IPS-18c (cell line): Measurements from ENCODE around the gene OFD1.

Experiments
- H3K4me3 ChIP-seq: 2 replicates; pipeline ENCODE4 v1.7.0; 2013; ENCODE audit warnings: low read depth, mild to moderate bottlenecking, low read length, moderate library complexity; ENCODE audit not compliant: insufficient read depth
- H3K9me3 ChIP-seq: one replicate; pipeline ENCODE4 v1.6.1; 2013; ENCODE audit warnings: mild to moderate bottlenecking, low read length, moderate library complexity; ENCODE audit not compliant: control insufficient read depth, insufficient read depth

Gene OFD1

GRCh38 chrX:13734278-13735172, at the start of gene OFD1, which contains the start of gene TRAPPC2:
Gene OFD1 (plus strand): TSS chrX:13734748. CDS start chrX:13735072, 324 bp downstream.
Gene TRAPPC2 (minus strand): TSS chrX:13734620. CDS start chrX:13719963, 14,657 bp downstream.
- H3K9me3 ChIP-seq = peaks cover 2% of the 10 kb centered on the region
- H3K4me3 ChIP-seq = peak within 1 kb of the TSS; percentile 77

- Histone ChIP-seq H3K9me3 (no peaks in the 10 kb centered on the region), H3K4me3 (no peak overlapping the region)
These were observed 49.3 kb upstream of the OFD1 start for GRCh38 chrX:13685126-13685763.

GRCh38 chrX:13687203-13687602, 47.3 kb upstream of the OFD1 start:
- H3K9me3 ChIP-seq = no peaks in the 10 kb centered on the region
- H3K4me3 ChIP-seq = no peak overlapping the region

GRCh38 chrX:13688384-13688957, 46.1 kb upstream of the OFD1 start:
- Histone ChIP-seq H3K4me3 (peak overlapping the region; percentile 34; the same call in 1 of the 2 replicates), H3K9me3 (no peaks in the 10 kb centered on the region)

- H3K9me3 ChIP-seq = no peaks in the 10 kb centered on the region
- peak within 1 kb of the TSS; percentile 91 for H3K4me3 ChIP-seq
These were observed 45.4 kb upstream of the OFD1 start, which contains the start of gene RAB9A for GRCh38 chrX:13688958-13689740. Gene RAB9A (plus strand): TSS chrX:13689128. CDS start chrX:13708747, 19,619 bp downstream.

- H3K4me3 ChIP-seq = peak overlapping the region; percentile 91
These were observed 44.8 kb upstream of the OFD1 start for GRCh38 chrX:13689741-13690211.

GRCh38 chrX:13690836-13691235, 43.7 kb upstream of the OFD1 start:
- Histone ChIP-seq H3K9me3 (no peaks in the 10 kb centered on the region), H3K4me3 (peak overlapping the region; percentile 91; the same call in 1 of the 2 replicates)

More at GRCh38 chrX:13689741-13690211, 44.8 kb upstream of the OFD1 start:
- H3K9me3 ChIP-seq = no peaks in the 10 kb centered on the region

GRCh38 chrX:13691841-13692371, 42.6 kb upstream of the OFD1 start:
- no peak overlapping the region for H3K4me3 ChIP-seq

GRCh38 chrX:13692771-13693231, 41.7 kb upstream of the OFD1 start:
- H3K4me3 ChIP-seq = no peak overlapping the region

More at GRCh38 chrX:13691841-13692371, 42.6 kb upstream of the OFD1 start:
- no peaks in the 10 kb centered on the region for H3K9me3 ChIP-seq

GRCh38 chrX:13693341-13693961, 41.1 kb upstream of the OFD1 start:
- H3K4me3 ChIP-seq = no peak overlapping the region

More at GRCh38 chrX:13692771-13693231, 41.7 kb upstream of the OFD1 start:
- H3K9me3 ChIP-seq = no peaks in the 10 kb centered on the region

GRCh38 chrX:13694359-13694758, 40.2 kb upstream of the OFD1 start:
- H3K4me3 ChIP-seq = no peak overlapping the region; the same call in 1 of the 2 replicates

More at GRCh38 chrX:13693341-13693961, 41.1 kb upstream of the OFD1 start:
- H3K9me3 ChIP-seq = no peaks in the 10 kb centered on the region

GRCh38 chrX:13694983-13695382, 39.6 kb upstream of the OFD1 start:
- Histone ChIP-seq H3K4me3 (no peak overlapping the region; the same call in 1 of the 2 replicates), H3K9me3 (no peaks in the 10 kb centered on the region)

More at GRCh38 chrX:13694359-13694758, 40.2 kb upstream of the OFD1 start:
- H3K9me3 ChIP-seq = no peaks in the 10 kb centered on the region

- H3K4me3 ChIP-seq = no peak overlapping the region
These were observed 38.9 kb upstream of the OFD1 start for GRCh38 chrX:13695601-13696115.

GRCh38 chrX:13697455-13697854, 37.1 kb upstream of the OFD1 start:
- no peak overlapping the region for H3K4me3 ChIP-seq

More at GRCh38 chrX:13695601-13696115, 38.9 kb upstream of the OFD1 start:
- no peaks in the 10 kb centered on the region for H3K9me3 ChIP-seq

GRCh38 chrX:13697976-13698375, 36.6 kb upstream of the OFD1 start:
- H3K4me3 ChIP-seq = no peak overlapping the region
- H3K9me3 ChIP-seq = no peaks in the 10 kb centered on the region

More at GRCh38 chrX:13697455-13697854, 37.1 kb upstream of the OFD1 start:
- no peaks in the 10 kb centered on the region for H3K9me3 ChIP-seq
